SK-N-SH (cell line): ENCODE results near the gene FHL5. TPM values are rescaled to one million over a fixed set of nuclear protein-coding genes. Genes with fewer than 3 reads are reported as not detected.
A peak's percentile ranks its signal among the peaks of the same experiment; 100 is the strongest.

Experiments used
- CTCF ChIA-PET: fragments of 300-600, 350-600 bp; formaldehyde crosslinking; extraction: SDS; loops from one replicate; lab custom pipeline; 2021; lab: Yijun Ruan, JAX
- POLR2A ChIA-PET: fragments of 350-600 bp; sonication (Branson Sonifier 250); formaldehyde crosslinking; extraction: SDS; loops from one replicate; lab custom pipeline; 2020; ENCODE audit warnings: antibody characterized with exemption, inconsistent platforms; lab: Yijun Ruan, JAX
- DNase-seq: peaks from one replicate; pipeline ENCODE4 v3.0.0; 2012
- H2AFZ ChIP-seq: fragments of 200-600 bp; sonication (generic); 2 replicates; pipeline ENCODE4 v1.8.1; 2016; ENCODE audit warnings: antibody characterized with exemption, mild to moderate bottlenecking, low read depth
- H3F3A ChIP-seq: fragments of 200-600 bp; sonication (generic); replicated peaks from 2 replicates; pipeline ENCODE3; 2016; ENCODE audit warnings: antibody characterized with exemption, mild to moderate bottlenecking; ENCODE audit not compliant: insufficient read depth
- H3K27ac ChIP-seq, 2 experiments: fragments of 200-500 bp in 1 of 2; fragments of 200-600 bp in 1 of 2; sonication (Bioruptor generic) in 1 of 2; sonication (generic), shearing (Covaris generic) in 1 of 2; 2 replicates each; pipeline versions ENCODE4 v1.5.1 to v1.6.1; 2014 to 2016; ENCODE audit warnings: low read depth in 2 of 2, inconsistent platforms in 1 of 2, low read length in 1 of 2, mild to moderate bottlenecking in 1 of 2, mixed read lengths in 1 of 2
- H3K27me3 ChIP-seq: fragments of 200-600 bp; sonication (generic), shearing (Covaris generic); 2 replicates; pipeline ENCODE4 v1.6.1; 2016; ENCODE audit warnings: mixed run types; ENCODE audit not compliant: insufficient read depth
- H3K36me3 ChIP-seq, 2 experiments: fragments of 200-500 bp in 1 of 2; fragments of 200-600 bp in 1 of 2; sonication (Bioruptor generic) in 1 of 2; sonication (generic) in 1 of 2; replicated peaks in 1 of 2; 2 replicates each; pipeline versions ENCODE3 to v1.5.1; 2014 to 2016; ENCODE audit warnings: low read length in 1 of 2, mild to moderate bottlenecking in 1 of 2; ENCODE audit not compliant: insufficient read depth in 2 of 2, control insufficient read depth in 1 of 2
- H3K4me1 ChIP-seq, 2 experiments: fragments of 200-500 bp in 1 of 2; fragments of 200-600 bp in 1 of 2; sonication (Bioruptor generic) in 1 of 2; sonication (generic), shearing (Covaris generic) in 1 of 2; 2 replicates each; pipeline versions ENCODE4 v1.5.1 to v1.6.1; 2014 to 2016; ENCODE audit warnings: low read depth in 1 of 2, low read length in 1 of 2, mixed run types in 1 of 2; ENCODE audit not compliant: insufficient read depth in 2 of 2, control insufficient read depth in 1 of 2
- H3K4me2 ChIP-seq: fragments of 200-600 bp; sonication (generic), shearing (Covaris generic); 2 replicates; pipeline ENCODE4 v1.6.1; 2017; ENCODE audit warnings: mixed run types
- H3K4me3 ChIP-seq, 2 experiments: fragments of 200-500 bp in 1 of 2; fragments of 200-600 bp in 1 of 2; sonication (Bioruptor generic) in 1 of 2; sonication (generic), shearing (Covaris generic) in 1 of 2; 2 replicates each; pipeline versions ENCODE4 v1.5.1 to v1.8.1; 2014 to 2016; ENCODE audit warnings: low read depth in 2 of 2, inconsistent platforms in 1 of 2, low read length in 1 of 2, mild to moderate bottlenecking in 1 of 2, mixed read lengths in 1 of 2, moderate library complexity in 1 of 2
- H3K79me2 ChIP-seq: fragments of 200-600 bp; sonication (generic); 2 replicates; pipeline ENCODE4 v1.8.1; 2017; ENCODE audit warnings: mild to moderate bottlenecking; ENCODE audit not compliant: insufficient read depth
- H3K9ac ChIP-seq: fragments of 200-600 bp; sonication (generic); 2 replicates; pipeline ENCODE4 v1.6.1; 2017; ENCODE audit warnings: mixed run types
- H3K9me2 ChIP-seq: fragments of 200-600 bp; sonication (generic); 2 replicates; pipeline ENCODE4 v1.6.1; 2017; ENCODE audit warnings: mixed run types
- H3K9me3 ChIP-seq: fragments of 200-600 bp; sonication (generic); 2 replicates; pipeline ENCODE4 v1.6.1; 2017; ENCODE audit warnings: mixed run types, mild to moderate bottlenecking, moderate library complexity
- H4K20me1 ChIP-seq: fragments of 200-600 bp; sonication (generic); 2 replicates; pipeline ENCODE4 v1.6.1; 2017; ENCODE audit warnings: mild to moderate bottlenecking, mixed run types; ENCODE audit not compliant: insufficient read depth
- CHD2 ChIP-seq: fragments of 150-350 bp; IDR thresholded peaks from 2 replicates; pipeline ENCODE4 v1.6.1; 2018; ENCODE audit warnings: low read length; ENCODE audit not compliant: partially characterized antibody
- CTCF ChIP-seq: fragments of 200-600 bp; sonication (generic); IDR thresholded peaks from 2 replicates; pipeline ENCODE4 v1.6.1; 2017; ENCODE audit warnings: antibody characterized with exemption, mild to moderate bottlenecking, moderate library complexity
- EZH2phosphoT487 ChIP-seq: fragments of 200-600 bp; sonication (generic); IDR thresholded peaks from 2 replicates; pipeline ENCODE4 v1.6.1; 2017; ENCODE audit warnings: low read depth, mixed run types, mild to moderate bottlenecking, antibody characterized with exemption, moderate library complexity, borderline replicate concordance
- FOSL2 ChIP-seq: IDR thresholded peaks from 2 replicates; pipeline ENCODE4 v1.4.0; 2012; ENCODE audit warnings: low read depth, mild to moderate bottlenecking, moderate library complexity, borderline replicate concordance
- GABPA ChIP-seq: IDR thresholded peaks from 2 replicates; pipeline ENCODE4 v1.4.0; 2012; ENCODE audit warnings: low read depth, mild to moderate bottlenecking
- GATA2 ChIP-seq: sonication (generic); formaldehyde crosslinking; IDR thresholded peaks from 2 replicates; pipeline ENCODE4 v1.5.0; 2020; ENCODE audit warnings: mild to moderate bottlenecking, missing genetic modification reagents
- JUND ChIP-seq: IDR thresholded peaks from 2 replicates; pipeline ENCODE4 v1.4.0; 2012
- MEF2A ChIP-seq: IDR thresholded peaks from 2 replicates; pipeline ENCODE4 v1.4.0; 2012; ENCODE audit warnings: low read depth, borderline replicate concordance
- MXI1 ChIP-seq: IDR thresholded peaks from 2 replicates; pipeline ENCODE4 v1.6.1; 2012; ENCODE audit warnings: mild to moderate bottlenecking, low read depth, low read length, improper control_type of control experiment
- NRF1 ChIP-seq: IDR thresholded peaks from 2 replicates; pipeline ENCODE4 v1.6.1; 2012; ENCODE audit warnings: low read depth, mild to moderate bottlenecking, low read length
- PBX3 ChIP-seq: IDR thresholded peaks from 2 replicates; pipeline ENCODE4; 2012
- POLR2AphosphoS5 ChIP-seq: IDR thresholded peaks from 2 replicates; pipeline ENCODE4 v1.6.1; 2012; ENCODE audit warnings: low read depth, low read length
- RAD21 ChIP-seq: IDR thresholded peaks from 2 replicates; pipeline ENCODE4 v1.6.1; 2012; ENCODE audit warnings: mild to moderate bottlenecking, low read length
- RFX5 ChIP-seq: IDR thresholded peaks from 2 replicates; pipeline ENCODE4 v1.6.1; 2012; ENCODE audit warnings: mild to moderate bottlenecking, improper control_type of control experiment, low read length
- RXRA ChIP-seq: IDR thresholded peaks from 2 replicates; pipeline ENCODE4 v1.4.0; 2012; ENCODE audit warnings: low read depth, mild to moderate bottlenecking, borderline replicate concordance
- SIN3A ChIP-seq: IDR thresholded peaks from 2 replicates; pipeline ENCODE4 v1.6.1; 2012; ENCODE audit warnings: low read depth, mild to moderate bottlenecking, low read length, moderate library complexity, borderline replicate concordance
- SMC3 ChIP-seq: IDR thresholded peaks from 2 replicates; pipeline ENCODE4 v1.6.1; 2012; ENCODE audit warnings: low read depth, low read length, improper control_type of control experiment
- TAF1 ChIP-seq: IDR thresholded peaks from 2 replicates; pipeline ENCODE4 v1.6.1; 2012; ENCODE audit warnings: low read depth, mild to moderate bottlenecking, low read length, moderate library complexity, borderline replicate concordance
- YY1 ChIP-seq: IDR thresholded peaks from 2 replicates; pipeline ENCODE4 v1.4.0; 2012; ENCODE audit warnings: low read depth, mild to moderate bottlenecking
- WGBS: methylation state at CpG from one replicate; pipeline ENCODE4 v1.1.6; 2017; ENCODE audit warnings: low lambda C conversion rate; 5-methylcytosine and 5-hydroxymethylcytosine counted together
- polyA plus RNA-seq, 3 experiments: library from polyadenylated mRNA; depleted of rRNA; stranded (reverse); fragments of >200 nt; gene quantifications; 2 replicates each; pipeline ENCODE4 v1.2.3, GENCODE V29; 2012

Gene FHL5
- polyA plus RNA-seq (2012; rRNA removed), result not detected in 2 replicates
- polyA plus RNA-seq (2012; cell fraction: cytosol; rRNA removed), result not detected in 2 replicates
- not detected in 2 replicates for polyA plus RNA-seq (2012; cell fraction: nucleus; rRNA removed)

- Histone ChIP-seq H4K20me1 (no peaks in the 10 kb centered on the region), H3K36me3 (no peaks in the 10 kb centered on the region), H3K9me3 (no peaks in the 10 kb centered on the region), H3K4me2 (no peak within 1 kb of the TSS), H2AFZ (no peak within 1 kb of the TSS), H3K9ac (no peak within 1 kb of the TSS), H3K27me3 (no peaks in the 10 kb centered on the region), H3K79me2 (no peaks in the 10 kb centered on the region), H3F3A (no peaks in the 10 kb centered on the region), H3K4me1 (no peaks in the 10 kb centered on the region; a peak in 1 of 4 replicates), H3K27ac (no peak within 1 kb of the TSS), H3K4me3 (no peak within 1 kb of the TSS), H3K9me2 (no peaks in the 10 kb centered on the region)
- TF ChIP-seq CTCF, result no peak
- no peak for TF ChIP-seq JUND
- TF ChIP-seq SMC3, result no peak
- no peak for TF ChIP-seq FOSL2
- no peak for TF ChIP-seq MEF2A
- TF ChIP-seq EZH2phosphoT487, result no peak
- TF ChIP-seq SIN3A, result no peak
- no peak for TF ChIP-seq CHD2
- CTCF ChIA-PET, result interaction anchor here (0.8 kb wide), 1 partner anchor 497 kb away, joined by 3 read pairs; no protein-coding TSS in a partner anchor
- DNase-seq, result no peak
- POLR2A ChIA-PET, result no interaction called here
- WGBS, result 38% methylated on average over 3 of the region's 3 CpGs
These were observed at the start of gene FHL5 for GRCh38 chr6:96562886-96563285. Gene FHL5 (plus strand): TSS chr6:96563128. CDS start chr6:96603614, 40,486 bp downstream.

- POLR2A ChIA-PET, result no interaction called here
These were observed 42.5 kb upstream of the FHL5 start for GRCh38 chr6:96520171-96521115.

More at GRCh38 chr6:96520171-96521115, 42.5 kb upstream of the FHL5 start:
- no peak for DNase-seq
- WGBS, result 81% methylated on average over 6 of the region's 6 CpGs
- Histone ChIP-seq H3K4me1 (peaks cover 11 to 13% of the 10 kb centered on the region in 2 experiments; a peak in 3 of 4 replicates), H3K9me3 (no peaks in the 10 kb centered on the region), H3K79me2 (peaks cover 31% of the 10 kb centered on the region)
- CTCF ChIA-PET, result interaction anchor here (0.6 kb wide), 1 partner anchor 488 kb away, joined by 3 read pairs; no protein-coding TSS in a partner anchor
- no peak for TF ChIP-seq POLR2AphosphoS5
- no peak for TF ChIP-seq MXI1
- TF ChIP-seq SIN3A, result no peak
- TF ChIP-seq YY1, result no peak
- no peak for TF ChIP-seq NRF1
- TF ChIP-seq CHD2, result no peak
- TF ChIP-seq PBX3, result no peak
- no peak for TF ChIP-seq RFX5
- no peak for TF ChIP-seq GATA2 (CRISPR knock-in tag)
- no peak for TF ChIP-seq RAD21
- TF ChIP-seq GABPA, result no peak
- no peak for TF ChIP-seq TAF1
- no peak for TF ChIP-seq RXRA
- TF ChIP-seq, all 33 proteins: peak for 0
- Histone ChIP-seq H4K20me1 (no peaks in the 10 kb centered on the region), H3K27me3 (no peaks in the 10 kb centered on the region), H3K4me2 (peak overlapping the region; percentile 71), H3K4me3 (peak overlapping the region; percentile 88 to 94), H3K27ac (peak overlapping the region in 1 of 2 experiments; percentile 91; a peak in 2 of 4 replicates), H3F3A (no peaks in the 10 kb centered on the region), H3K9ac (peak overlapping the region; percentile 93), H2AFZ (peak overlapping the region; percentile 95; the same call in 1 of the 2 replicates), H3K36me3 (peaks cover 14 to 22% of the 10 kb centered on the region in 2 experiments), H3K9me2 (no peaks in the 10 kb centered on the region)
